GM12878 (cell line): ENCODE measurements around the gene STT3B.

Source experiments
- JUNB ChIP-seq: IDR thresholded peaks from 2 replicates; pipeline ENCODE4 v1.6.1; 2016; ENCODE audit warnings: antibody characterized with exemption, mild to moderate bottlenecking
- KDM1A ChIP-seq: fragments of 200-600 bp; sonication (generic); IDR thresholded peaks from 2 replicates; pipeline ENCODE4 v1.6.1; 2016; ENCODE audit warnings: borderline replicate concordance
- MAX ChIP-seq: IDR thresholded peaks from 2 replicates; pipeline ENCODE4 v1.6.1; 2012; ENCODE audit warnings: low read depth, low read length, improper control_type of control experiment
- NBN ChIP-seq: fragments of 450-650 bp; IDR thresholded peaks from 2 replicates; pipeline ENCODE4 v1.6.1; 2016
- TAF1 ChIP-seq: IDR thresholded peaks from 2 replicates; pipeline ENCODE4 v1.6.1; 2011; ENCODE audit warnings: mild to moderate bottlenecking, low read depth, low read length, borderline replicate concordance

- TF ChIP-seq TAF1 (no peak), MAX (no peak), JUNB (no peak), NBN (no peak), KDM1A (no peak)
Observed at GRCh38 chr3:31613654-31614053, 80.9 kb downstream of the STT3B start.
